Measurements from ENCODE around the gene RIMS1. TPM values are rescaled to one million over a fixed set of nuclear protein-coding genes. Genes with fewer than 3 reads are reported as not detected.

Gene RIMS1
- total RNA-seq, 1 experiment from 2014 or later, result 1.1 TPM

DNA sequence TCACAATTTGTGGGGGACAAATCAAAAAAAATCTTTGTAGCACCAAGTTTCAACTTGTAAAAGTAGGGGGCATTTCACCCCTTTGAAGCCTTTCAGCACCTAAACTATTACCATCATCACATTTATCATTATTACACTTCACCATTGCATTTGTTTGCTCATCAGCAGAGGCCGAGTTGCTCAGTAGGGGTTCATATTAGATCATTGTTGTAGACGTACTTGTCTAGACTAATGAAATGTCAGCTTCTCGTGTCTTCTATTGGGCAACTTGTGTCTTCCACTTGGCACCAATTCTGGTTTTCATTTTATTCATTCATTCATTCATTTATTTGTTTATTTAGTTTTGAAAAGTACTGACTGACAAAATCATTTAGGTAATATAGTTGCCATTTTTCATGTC is 397.2 kb downstream of the RIMS1 start (continued):
- TF ChIP-seq, protein P1, sequence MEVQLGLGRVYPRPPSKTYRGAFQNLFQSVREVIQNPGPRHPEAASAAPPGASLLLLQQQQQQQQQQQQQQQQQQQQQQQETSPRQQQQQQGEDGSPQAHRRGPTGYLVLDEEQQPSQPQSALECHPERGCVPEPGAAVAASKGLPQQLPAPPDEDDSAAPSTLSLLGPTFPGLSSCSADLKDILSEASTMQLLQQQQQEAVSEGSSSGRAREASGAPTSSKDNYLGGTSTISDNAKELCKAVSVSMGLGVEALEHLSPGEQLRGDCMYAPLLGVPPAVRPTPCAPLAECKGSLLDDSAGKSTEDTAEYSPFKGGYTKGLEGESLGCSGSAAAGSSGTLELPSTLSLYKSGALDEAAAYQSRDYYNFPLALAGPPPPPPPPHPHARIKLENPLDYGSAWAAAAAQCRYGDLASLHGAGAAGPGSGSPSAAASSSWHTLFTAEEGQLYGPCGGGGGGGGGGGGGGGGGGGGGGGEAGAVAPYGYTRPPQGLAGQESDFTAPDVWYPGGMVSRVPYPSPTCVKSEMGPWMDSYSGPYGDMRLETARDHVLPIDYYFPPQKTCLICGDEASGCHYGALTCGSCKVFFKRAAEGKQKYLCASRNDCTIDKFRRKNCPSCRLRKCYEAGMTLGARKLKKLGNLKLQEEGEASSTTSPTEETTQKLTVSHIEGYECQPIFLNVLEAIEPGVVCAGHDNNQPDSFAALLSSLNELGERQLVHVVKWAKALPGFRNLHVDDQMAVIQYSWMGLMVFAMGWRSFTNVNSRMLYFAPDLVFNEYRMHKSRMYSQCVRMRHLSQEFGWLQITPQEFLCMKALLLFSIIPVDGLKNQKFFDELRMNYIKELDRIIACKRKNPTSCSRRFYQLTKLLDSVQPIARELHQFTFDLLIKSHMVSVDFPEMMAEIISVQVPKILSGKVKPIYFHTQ (CRISPR knock-in tag; IDR thresholded peaks at IDR 0.05), result no peak
- TF ChIP-seq, protein P2, sequence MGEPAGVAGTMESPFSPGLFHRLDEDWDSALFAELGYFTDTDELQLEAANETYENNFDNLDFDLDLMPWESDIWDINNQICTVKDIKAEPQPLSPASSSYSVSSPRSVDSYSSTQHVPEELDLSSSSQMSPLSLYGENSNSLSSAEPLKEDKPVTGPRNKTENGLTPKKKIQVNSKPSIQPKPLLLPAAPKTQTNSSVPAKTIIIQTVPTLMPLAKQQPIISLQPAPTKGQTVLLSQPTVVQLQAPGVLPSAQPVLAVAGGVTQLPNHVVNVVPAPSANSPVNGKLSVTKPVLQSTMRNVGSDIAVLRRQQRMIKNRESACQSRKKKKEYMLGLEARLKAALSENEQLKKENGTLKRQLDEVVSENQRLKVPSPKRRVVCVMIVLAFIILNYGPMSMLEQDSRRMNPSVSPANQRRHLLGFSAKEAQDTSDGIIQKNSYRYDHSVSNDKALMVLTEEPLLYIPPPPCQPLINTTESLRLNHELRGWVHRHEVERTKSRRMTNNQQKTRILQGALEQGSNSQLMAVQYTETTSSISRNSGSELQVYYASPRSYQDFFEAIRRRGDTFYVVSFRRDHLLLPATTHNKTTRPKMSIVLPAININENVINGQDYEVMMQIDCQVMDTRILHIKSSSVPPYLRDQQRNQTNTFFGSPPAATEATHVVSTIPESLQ (CRISPR knock-in tag; IDR thresholded peaks at IDR 0.05), result no peak
- no peak for TF ChIP-seq TEAD1 (CRISPR knock-in tag; IDR thresholded peaks at IDR 0.05)
- no peak for TF ChIP-seq NR3C1 (CRISPR knock-in tag; conservative IDR thresholded peaks at IDR 0.05; ENCODE audit: low read depth)
- no peak for TF ChIP-seq HMGA2 (CRISPR knock-in tag; IDR thresholded peaks at IDR 0.05)

DNA sequence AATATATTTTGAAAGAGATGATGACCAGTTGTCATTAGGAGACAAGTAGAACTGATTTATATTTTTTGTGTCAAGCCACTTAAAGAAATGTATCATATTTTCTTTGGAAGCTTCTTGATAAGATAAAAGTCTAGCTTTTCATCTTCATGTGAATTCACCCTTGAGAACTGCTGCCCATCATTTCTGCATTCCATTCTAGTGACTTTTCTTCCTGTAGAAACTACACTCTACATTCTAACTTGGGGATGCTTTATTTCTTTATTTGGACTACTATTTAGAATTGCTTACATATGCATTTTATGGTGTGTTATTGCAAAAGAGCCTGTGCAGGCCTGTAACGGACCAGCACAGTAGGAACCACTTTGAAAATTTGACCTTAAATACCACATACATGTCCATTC is 400.6 kb downstream of the RIMS1 start:
- no peaks in the 10 kb centered on the region for H3K36me3 Mint-ChIP-seq
- POLR2A ChIA-PET, result no interaction called here
- ATAC-seq, result no peak

DNA sequence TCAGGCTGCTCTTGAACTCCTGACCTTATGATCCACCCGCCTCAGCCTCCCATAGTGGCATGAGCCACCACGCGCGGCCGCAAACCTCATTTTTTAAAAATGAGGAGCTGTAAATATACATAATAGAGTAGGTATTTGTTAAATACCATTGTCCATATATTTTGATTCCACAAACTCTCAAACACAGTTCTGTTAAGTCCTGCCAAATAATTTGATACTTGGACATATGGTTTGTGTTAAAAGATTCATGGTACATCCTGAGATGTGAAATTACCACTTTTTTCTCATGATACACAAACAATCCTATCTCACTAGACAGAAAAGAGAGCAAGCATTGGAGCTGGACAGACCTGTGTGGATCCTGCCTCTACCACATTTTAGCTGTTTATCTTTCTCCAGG is 401.5 kb downstream of the RIMS1 start:
- Mint-ChIP-seq H3K27me3 (ENCODE audit: low read depth) (no peaks in the 10 kb centered on the region), H3K4me1 (peaks cover 7% of the 10 kb centered on the region), H3K9me3 (no peaks in the 10 kb centered on the region), H3K36me3 (no peaks in the 10 kb centered on the region), H3K27ac (no peak overlapping the region), H3K4me3 (no peak overlapping the region)
- TF ChIP-seq IRF2 (CRISPR knock-in tag; IDR thresholded peaks at IDR 0.05; ENCODE audit: borderline replicate concordance, low read depth) (no peak), MYBL2 (CRISPR knock-in tag; IDR thresholded peaks at IDR 0.05) (no peak), ZNF219 (CRISPR knock-in tag; IDR thresholded peaks at IDR 0.05; ENCODE audit: borderline replicate concordance) (no peak)
- CTCF ChIA-PET, result no interaction called here
- POLR2A ChIA-PET, result no interaction called here
- DNase-seq (ENCODE audit: low spot score) (no peak), ATAC-seq (no peak)

More for the DNA sequence above, 400.6 kb downstream of the RIMS1 start:
- H3K27ac Mint-ChIP-seq, result no peak overlapping the region
- H3K4me1 Mint-ChIP-seq, result peaks cover 7% of the 10 kb centered on the region
- TF ChIP-seq, protein P2 (CRISPR knock-in tag; IDR thresholded peaks at IDR 0.05), result no peak
- TF ChIP-seq HMGA2 (CRISPR knock-in tag; IDR thresholded peaks at IDR 0.05), result no peak
- TF ChIP-seq, protein P3, sequence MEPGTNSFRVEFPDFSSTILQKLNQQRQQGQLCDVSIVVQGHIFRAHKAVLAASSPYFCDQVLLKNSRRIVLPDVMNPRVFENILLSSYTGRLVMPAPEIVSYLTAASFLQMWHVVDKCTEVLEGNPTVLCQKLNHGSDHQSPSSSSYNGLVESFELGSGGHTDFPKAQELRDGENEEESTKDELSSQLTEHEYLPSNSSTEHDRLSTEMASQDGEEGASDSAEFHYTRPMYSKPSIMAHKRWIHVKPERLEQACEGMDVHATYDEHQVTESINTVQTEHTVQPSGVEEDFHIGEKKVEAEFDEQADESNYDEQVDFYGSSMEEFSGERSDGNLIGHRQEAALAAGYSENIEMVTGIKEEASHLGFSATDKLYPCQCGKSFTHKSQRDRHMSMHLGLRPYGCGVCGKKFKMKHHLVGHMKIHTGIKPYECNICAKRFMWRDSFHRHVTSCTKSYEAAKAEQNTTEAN (CRISPR knock-in tag; IDR thresholded peaks at IDR 0.05), result no peak
- TF ChIP-seq TEAD4 (CRISPR knock-in tag; IDR thresholded peaks at IDR 0.05), result no peak
- no peak for TF ChIP-seq JAZF1 (CRISPR knock-in tag; IDR thresholded peaks at IDR 0.05)
- TF ChIP-seq ZNF423 (CRISPR knock-in tag; IDR thresholded peaks at IDR 0.05), result no peak
- TF ChIP-seq, protein P4, sequence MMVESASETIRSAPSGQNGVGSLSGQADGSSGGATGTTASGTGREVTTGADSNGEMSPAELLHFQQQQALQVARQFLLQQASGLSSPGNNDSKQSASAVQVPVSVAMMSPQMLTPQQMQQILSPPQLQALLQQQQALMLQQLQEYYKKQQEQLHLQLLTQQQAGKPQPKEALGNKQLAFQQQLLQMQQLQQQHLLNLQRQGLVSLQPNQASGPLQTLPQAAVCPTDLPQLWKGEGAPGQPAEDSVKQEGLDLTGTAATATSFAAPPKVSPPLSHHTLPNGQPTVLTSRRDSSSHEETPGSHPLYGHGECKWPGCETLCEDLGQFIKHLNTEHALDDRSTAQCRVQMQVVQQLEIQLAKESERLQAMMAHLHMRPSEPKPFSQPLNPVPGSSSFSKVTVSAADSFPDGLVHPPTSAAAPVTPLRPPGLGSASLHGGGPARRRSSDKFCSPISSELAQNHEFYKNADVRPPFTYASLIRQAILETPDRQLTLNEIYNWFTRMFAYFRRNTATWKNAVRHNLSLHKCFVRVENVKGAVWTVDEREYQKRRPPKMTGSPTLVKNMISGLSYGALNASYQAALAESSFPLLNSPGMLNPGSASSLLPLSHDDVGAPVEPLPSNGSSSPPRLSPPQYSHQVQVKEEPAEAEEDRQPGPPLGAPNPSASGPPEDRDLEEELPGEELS (CRISPR knock-in tag; IDR thresholded peaks at IDR 0.05), result no peak
- no peaks in the 10 kb centered on the region for H3K9me3 Mint-ChIP-seq
- no peaks in the 10 kb centered on the region for H3K27me3 Mint-ChIP-seq (ENCODE audit: low read depth)
- CTCF ChIA-PET, result no interaction called here
- no peak for DNase-seq (ENCODE audit: low spot score)
- no peak overlapping the region for H3K4me3 Mint-ChIP-seq

Data from WTC11 (cell line).